ENCODE data around the gene FRAS1. TPM values are rescaled to one million over a fixed set of nuclear protein-coding genes. Genes with fewer than 3 reads are reported as not detected.

Gene FRAS1
- polyA plus RNA-seq, 1 donor from 2014 or later: 2.8 TPM

- no peaks in the 10 kb centered on the region for H3K79me2 ChIP-seq (replicated peaks; ENCODE audit: insufficient read depth, low read length)
- H3K36me3 ChIP-seq (ENCODE audit: insufficient read depth, low read length): no peaks in the 10 kb centered on the region
- no peaks in the 10 kb centered on the region for H4K20me1 ChIP-seq (ENCODE audit: insufficient read depth)
- peaks cover 5% of the 10 kb centered on the region for H3K27me3 ChIP-seq (ENCODE audit: insufficient read depth, low read depth, low read length)
- no peak overlapping the region for H3K4me2 ChIP-seq (ENCODE audit: low read length)
- H3K9ac ChIP-seq (ENCODE audit: low read length): no peak overlapping the region
- H3K27ac ChIP-seq (ENCODE audit: low read length): no peak overlapping the region
- no peaks in the 10 kb centered on the region for H3K9me3 ChIP-seq (ENCODE audit: low read length)
- TF ChIP-seq SMC3 (conservative IDR thresholded peaks at IDR 0.05; ENCODE audit: poor library complexity) (no peak), EZH2 (IDR thresholded peaks at IDR 0.05; ENCODE audit: borderline replicate concordance, insufficient read depth, low read length, poor library complexity, severe bottlenecking) (no peak), REST (IDR thresholded peaks at IDR 0.05; ENCODE audit: borderline replicate concordance) (no peak), RAD21 (conservative IDR thresholded peaks at IDR 0.05) (no peak), EP300 (conservative IDR thresholded peaks at IDR 0.05; ENCODE audit: poor library complexity, severe bottlenecking) (no peak), TAF1 (IDR thresholded peaks at IDR 0.05; ENCODE audit: low read depth) (no peak)
- H3F3A ChIP-seq (ENCODE audit: insufficient read depth, low read length, poor library complexity, severe bottlenecking): no peaks in the 10 kb centered on the region
- no peak overlapping the region for H3K4me3 ChIP-seq (ENCODE audit: low read length)
- no peaks in the 10 kb centered on the region for H3K9me2 ChIP-seq (ENCODE audit: insufficient read depth, low read length)
- H2AFZ ChIP-seq (ENCODE audit: low read depth, low read length): no peak overlapping the region
Observed at GRCh38 chr4:78218260-78218659, 161.1 kb downstream of the FRAS1 start.

- Histone ChIP-seq H3K9ac (ENCODE audit: low read length) (no peak overlapping the region), H3K4me3 (ENCODE audit: low read length) (no peak overlapping the region), H3K27me3 (ENCODE audit: insufficient read depth, low read depth, low read length) (peaks cover 5% of the 10 kb centered on the region), H3K36me3 (ENCODE audit: insufficient read depth, low read length) (no peaks in the 10 kb centered on the region), H4K20me1 (ENCODE audit: insufficient read depth) (no peaks in the 10 kb centered on the region), H3K4me2 (ENCODE audit: low read length) (no peak overlapping the region), H3F3A (ENCODE audit: insufficient read depth, low read length, poor library complexity, severe bottlenecking) (no peaks in the 10 kb centered on the region), H3K27ac (ENCODE audit: low read length) (no peak overlapping the region), H3K9me2 (ENCODE audit: insufficient read depth, low read length) (no peaks in the 10 kb centered on the region), H2AFZ (ENCODE audit: low read depth, low read length) (no peak overlapping the region), H3K79me2 (replicated peaks; ENCODE audit: insufficient read depth, low read length) (no peaks in the 10 kb centered on the region), H3K9me3 (ENCODE audit: low read length) (no peaks in the 10 kb centered on the region)
- TF ChIP-seq REST (IDR thresholded peaks at IDR 0.05; ENCODE audit: borderline replicate concordance): no peak
- no peak for TF ChIP-seq POLR2AphosphoS5 (IDR thresholded peaks at IDR 0.05)
- no peak for TF ChIP-seq MXI1 (conservative IDR thresholded peaks at IDR 0.05; ENCODE audit: poor library complexity, severe bottlenecking)
- TF ChIP-seq CTCF (IDR thresholded peaks at IDR 0.05; ENCODE audit: poor library complexity, severe bottlenecking): no peak
- no peak for TF ChIP-seq TAF1 (IDR thresholded peaks at IDR 0.05; ENCODE audit: low read depth)
Observed at GRCh38 chr4:78219825-78220224, 162.7 kb downstream of the FRAS1 start.

All from neural cell (in vitro differentiated cells).